Fibroblast of lung (primary cell): ENCODE data around the gene ACBD6. TPM values are rescaled to one million over a fixed set of nuclear protein-coding genes. Genes with fewer than 3 reads are reported as not detected.
A peak's percentile ranks its signal among the peaks of the same experiment; 100 is the strongest.

Experiments used
- DNase-seq, 2 donors: peaks; one replicate each; pipeline versions ENCODE4 v3.0.0 to v3.0.0-alpha.2; 2010; ENCODE audit warnings: low read depth in 2 of 2
- H2AFZ ChIP-seq: 2 replicates; pipeline ENCODE4 v1.5.1; 2012; ENCODE audit warnings: low read length, control low read depth, inconsistent platforms
- H3K27ac ChIP-seq: 2 replicates; pipeline ENCODE4 v1.5.1; 2011; ENCODE audit warnings: low read length, control low read depth; ENCODE audit not compliant: insufficient read depth
- H3K27me3 ChIP-seq: 2 replicates; pipeline ENCODE4 v1.5.1; 2011; ENCODE audit warnings: mild to moderate bottlenecking, low read length; ENCODE audit not compliant: control insufficient read depth, insufficient read depth
- H3K36me3 ChIP-seq: 2 replicates; pipeline ENCODE4 v1.5.1; 2011; ENCODE audit warnings: low read length; ENCODE audit not compliant: control insufficient read depth, insufficient read depth
- H3K4me1 ChIP-seq: 2 replicates; pipeline ENCODE4 v1.5.1; 2011; ENCODE audit warnings: low read length; ENCODE audit not compliant: control insufficient read depth, insufficient read depth; ENCODE audit errors: extremely low read depth
- H3K4me2 ChIP-seq: 2 replicates; pipeline ENCODE4 v1.5.1; 2011; ENCODE audit warnings: low read length, control low read depth; ENCODE audit not compliant: insufficient read depth; ENCODE audit errors: extremely low read depth
- H3K4me3 ChIP-seq, 4 experiments: fragments of 200-600 bp in 1 of 4; sonication (generic) in 1 of 4; replicated peaks in 1 of 4; 2 replicates each; pipeline ENCODE4 v1.5.1; 2011 to 2016; ENCODE audit warnings: low read length in 4 of 4, low read depth in 3 of 4, mild to moderate bottlenecking in 3 of 4, control low read depth in 2 of 4, inconsistent platforms in 1 of 4, mixed read lengths in 1 of 4; ENCODE audit not compliant: insufficient read depth in 1 of 4; ENCODE audit errors: control extremely low read depth in 1 of 4
- H3K79me2 ChIP-seq: 2 replicates; pipeline ENCODE4 v1.5.1; 2012; ENCODE audit warnings: mild to moderate bottlenecking, low read length, inconsistent platforms; ENCODE audit not compliant: control insufficient read depth, insufficient read depth
- H3K9ac ChIP-seq: 2 replicates; pipeline ENCODE4 v1.5.1; 2011; ENCODE audit warnings: mild to moderate bottlenecking, low read length, control low read depth; ENCODE audit not compliant: insufficient read depth
- H3K9me3 ChIP-seq: 2 replicates; pipeline ENCODE4 v1.5.1; 2012; ENCODE audit warnings: low read depth, low read length; ENCODE audit not compliant: control insufficient read depth, insufficient read depth
- H4K20me1 ChIP-seq: 2 replicates; pipeline ENCODE4 v1.5.1; 2011; ENCODE audit warnings: low read length; ENCODE audit not compliant: control insufficient read depth, insufficient read depth; ENCODE audit errors: extremely low read depth
- EZH2 ChIP-seq: IDR thresholded peaks from 2 replicates; pipeline ENCODE4 v1.5.1; 2012; ENCODE audit warnings: low read length, control low read depth, mild to moderate bottlenecking; ENCODE audit errors: missing control alignments
- polyA plus RNA-seq, 2 donors: library from polyadenylated mRNA; depleted of rRNA in 1 of 2; stranded (reverse) in 1 of 2; unstranded in 1 of 2; fragments of >200 nt; gene quantifications; 2 replicates each; pipeline ENCODE4 v1.2.1, GENCODE V29; 2011 to 2012; ENCODE audit warnings: missing spikeins in 1 of 2
- total RNA-seq: library from RNA; depleted of rRNA; stranded (reverse); fragments of >200 nt; gene quantifications from 2 replicates; pipeline ENCODE4 v1.2.1, GENCODE V29; 2014
- TF ChIP-seq, protein P1 (sequence below), 2 donors: IDR thresholded peaks in 1 of 2; conservative IDR thresholded peaks in 1 of 2; 1 replicate in 1 of 2; 2 replicates in 1 of 2; pipeline ENCODE4 v1.5.1; 2011 to 2012; ENCODE audit warnings: low read length in 2 of 2, control low read depth in 1 of 2, inconsistent platforms in 1 of 2, low read depth in 1 of 2, mild to moderate bottlenecking in 1 of 2

The ACBD6 gene
- total and polyA plus RNA-seq, 2 donors (not counting 1 experiment from before 2014, with no cell fraction given) = 63.4 to 78.7 TPM

DNA sequence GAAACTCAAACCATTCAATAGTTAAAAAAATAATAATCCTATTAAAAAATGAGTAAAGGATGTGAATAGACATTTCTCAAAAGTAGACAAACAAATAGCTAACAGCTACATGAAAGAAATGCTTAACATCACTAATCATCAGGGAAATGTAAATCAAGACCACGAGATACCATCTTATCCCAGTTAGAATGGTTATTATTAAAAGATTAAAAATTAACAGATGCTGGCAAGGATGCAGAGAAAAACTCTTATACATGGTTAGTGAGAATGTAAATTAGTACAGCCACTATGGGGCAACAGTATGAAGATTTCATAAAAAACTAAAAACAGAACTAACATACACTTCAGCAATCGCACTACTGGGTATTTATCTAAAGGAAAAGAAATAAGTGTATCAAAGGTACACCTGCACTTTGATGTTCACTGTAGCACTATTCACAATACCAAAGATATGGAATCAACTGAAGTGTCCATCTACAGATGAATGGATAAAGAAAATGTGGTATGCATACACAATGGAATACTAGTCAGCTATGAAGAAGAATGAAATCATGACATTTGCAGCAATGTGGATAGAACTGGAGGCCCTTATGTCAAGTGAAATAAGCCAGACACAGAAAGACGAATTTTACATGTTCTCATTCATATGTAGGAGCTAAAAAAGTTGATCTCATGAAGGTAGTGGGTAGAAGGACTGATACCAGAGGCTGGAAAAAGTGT lies 117.9 kb downstream of the ACBD6 start:
- no peak overlapping the region for H3K4me3 ChIP-seq
- no peaks in the 10 kb centered on the region for H3K36me3 ChIP-seq
- no peaks in the 10 kb centered on the region for H4K20me1 ChIP-seq
- no peaks in the 10 kb centered on the region for H3K4me1 ChIP-seq
- no peak overlapping the region for H2AFZ ChIP-seq
- H3K9me3 ChIP-seq = no peaks in the 10 kb centered on the region
- peaks cover 3% of the 10 kb centered on the region for H3K79me2 ChIP-seq
- no peak for DNase-seq
- no peaks in the 10 kb centered on the region for H3K27me3 ChIP-seq
- H3K9ac ChIP-seq = no peak overlapping the region
- TF ChIP-seq EZH2 = no peak
- TF ChIP-seq, protein P1, sequence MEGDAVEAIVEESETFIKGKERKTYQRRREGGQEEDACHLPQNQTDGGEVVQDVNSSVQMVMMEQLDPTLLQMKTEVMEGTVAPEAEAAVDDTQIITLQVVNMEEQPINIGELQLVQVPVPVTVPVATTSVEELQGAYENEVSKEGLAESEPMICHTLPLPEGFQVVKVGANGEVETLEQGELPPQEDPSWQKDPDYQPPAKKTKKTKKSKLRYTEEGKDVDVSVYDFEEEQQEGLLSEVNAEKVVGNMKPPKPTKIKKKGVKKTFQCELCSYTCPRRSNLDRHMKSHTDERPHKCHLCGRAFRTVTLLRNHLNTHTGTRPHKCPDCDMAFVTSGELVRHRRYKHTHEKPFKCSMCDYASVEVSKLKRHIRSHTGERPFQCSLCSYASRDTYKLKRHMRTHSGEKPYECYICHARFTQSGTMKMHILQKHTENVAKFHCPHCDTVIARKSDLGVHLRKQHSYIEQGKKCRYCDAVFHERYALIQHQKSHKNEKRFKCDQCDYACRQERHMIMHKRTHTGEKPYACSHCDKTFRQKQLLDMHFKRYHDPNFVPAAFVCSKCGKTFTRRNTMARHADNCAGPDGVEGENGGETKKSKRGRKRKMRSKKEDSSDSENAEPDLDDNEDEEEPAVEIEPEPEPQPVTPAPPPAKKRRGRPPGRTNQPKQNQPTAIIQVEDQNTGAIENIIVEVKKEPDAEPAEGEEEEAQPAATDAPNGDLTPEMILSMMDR (conservative IDR thresholded peaks at IDR 0.05 in 1 of 2, IDR thresholded peaks at IDR 0.05 in 1 of 2; ENCODE audit: low read depth in 1 of 2, low read length in 2 of 2) = no peak
- H3K27ac ChIP-seq = no peak overlapping the region
- H3K4me2 ChIP-seq = no peak overlapping the region

DNA sequence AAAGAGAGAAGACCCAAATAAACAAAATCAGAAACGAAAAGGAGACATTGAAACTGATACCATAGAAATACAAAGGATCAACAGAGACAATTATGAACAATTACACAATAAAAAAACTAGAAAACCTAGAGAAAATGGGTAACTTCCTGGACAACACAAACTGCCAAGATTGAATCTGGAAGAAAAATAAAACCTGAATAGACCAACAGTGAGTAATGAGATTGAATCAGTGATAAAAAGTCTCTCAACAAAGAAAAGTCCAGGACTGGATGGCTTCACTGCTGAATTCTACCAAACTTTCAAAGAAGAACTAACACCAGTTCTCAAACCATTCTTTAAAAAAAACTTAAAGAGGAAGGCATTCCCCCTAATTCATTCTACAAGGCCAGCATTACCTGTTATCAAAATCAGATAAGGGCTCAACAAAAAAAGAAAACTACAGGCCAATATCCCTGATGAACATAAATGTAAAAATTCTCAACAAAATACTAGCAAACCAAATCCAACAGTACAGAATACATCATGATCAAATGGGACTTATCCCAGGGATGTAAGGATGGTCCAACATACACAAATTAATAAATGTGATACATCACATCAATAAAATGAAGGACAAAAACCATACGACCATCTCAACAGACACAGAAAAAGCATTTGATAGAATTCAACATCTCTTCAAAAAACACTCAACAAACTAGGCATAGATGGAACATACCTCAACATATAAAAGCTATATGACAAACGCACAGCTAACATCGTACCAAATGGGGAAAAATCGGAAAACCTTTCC lies 119.9 kb downstream of the ACBD6 start:
- TF ChIP-seq, protein P1 (conservative IDR thresholded peaks at IDR 0.05 in 1 of 2, IDR thresholded peaks at IDR 0.05 in 1 of 2; ENCODE audit: low read depth in 1 of 2, low read length in 2 of 2) = no peak
- TF ChIP-seq EZH2 = no peak
- no peak overlapping the region for H2AFZ ChIP-seq
- H3K27ac ChIP-seq = no peak overlapping the region
- no peaks in the 10 kb centered on the region for H4K20me1 ChIP-seq
- peaks cover 8% of the 10 kb centered on the region for H3K79me2 ChIP-seq
- H3K9ac ChIP-seq = no peak overlapping the region
- DNase-seq = peak; percentile 4 to 57
- no peaks in the 10 kb centered on the region for H3K9me3 ChIP-seq
- no peak overlapping the region for H3K4me2 ChIP-seq
- no peaks in the 10 kb centered on the region for H3K27me3 ChIP-seq
- H3K4me3 ChIP-seq = no peak overlapping the region
- H3K36me3 ChIP-seq = no peaks in the 10 kb centered on the region
- H3K4me1 ChIP-seq = no peaks in the 10 kb centered on the region

DNA sequence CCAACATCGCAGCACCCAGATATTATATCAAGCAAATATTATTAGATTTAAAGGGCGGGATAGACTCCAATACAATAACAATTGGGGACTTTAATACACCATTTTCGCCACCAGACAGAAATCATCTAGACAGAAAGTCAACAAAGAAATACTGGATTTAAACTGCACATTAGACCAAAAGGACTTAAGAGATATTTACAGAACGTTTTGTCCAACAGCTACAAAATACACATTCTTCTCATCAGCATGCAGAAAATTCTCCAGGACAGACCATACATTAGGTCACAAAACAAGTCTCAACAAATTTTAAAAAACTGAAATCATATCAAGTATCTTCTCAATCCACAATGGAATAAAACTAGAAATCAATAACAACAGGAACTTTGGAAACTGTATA lies 121.2 kb downstream of the ACBD6 start:
- Histone ChIP-seq H3K79me2 (peaks cover 8% of the 10 kb centered on the region), H3K9ac (no peak overlapping the region), H3K4me3 (no peak overlapping the region), H3K36me3 (no peaks in the 10 kb centered on the region), H2AFZ (no peak overlapping the region), H3K9me3 (no peaks in the 10 kb centered on the region), H3K4me1 (no peaks in the 10 kb centered on the region), H3K27ac (no peak overlapping the region), H4K20me1 (no peaks in the 10 kb centered on the region), H3K27me3 (no peaks in the 10 kb centered on the region), H3K4me2 (no peak overlapping the region)
- no peak for TF ChIP-seq EZH2
- TF ChIP-seq, protein P1 (conservative IDR thresholded peaks at IDR 0.05 in 1 of 2, IDR thresholded peaks at IDR 0.05 in 1 of 2; ENCODE audit: low read depth in 1 of 2, low read length in 2 of 2) = no peak
- no peak for DNase-seq
